ENCODE results near the gene ACSBG1.

The ACSBG1 gene

GRCh38 chr15:78139578-78139977 is 94.8 kb downstream of the ACSBG1 start:
- Mint-ChIP-seq H3K27ac (no peak overlapping the region), H3K4me1 (ENCODE audit: low read depth) (no peaks in the 10 kb centered on the region), H3K27me3 (ENCODE audit: low read depth) (no peaks in the 10 kb centered on the region), H3K4me3 (no peak overlapping the region), H3K9me3 (no peaks in the 10 kb centered on the region), H3K36me3 (ENCODE audit: low read depth) (peaks cover 2% of the 10 kb centered on the region)

- H3K27me3 Mint-ChIP-seq (ENCODE audit: low read depth) = no peaks in the 10 kb centered on the region
- H3K36me3 Mint-ChIP-seq (ENCODE audit: low read depth) = peaks cover 3% of the 10 kb centered on the region
- peaks cover 17% of the 10 kb centered on the region for H3K4me1 Mint-ChIP-seq (ENCODE audit: low read depth)
- no peak overlapping the region for H3K4me3 Mint-ChIP-seq
- no peaks in the 10 kb centered on the region for H3K9me3 Mint-ChIP-seq
- H3K27ac Mint-ChIP-seq = peak overlapping the region; percentile 26
Observed at GRCh38 chr15:78133801-78134200, 100.6 kb downstream of the ACSBG1 start.

- Mint-ChIP-seq H3K36me3 (ENCODE audit: low read depth) (peaks cover 3% of the 10 kb centered on the region), H3K9me3 (no peaks in the 10 kb centered on the region), H3K27ac (peak within 1 kb of the TSS; percentile 76), H3K27me3 (ENCODE audit: low read depth) (no peaks in the 10 kb centered on the region), H3K4me3 (peak within 1 kb of the TSS; percentile 81), H3K4me1 (ENCODE audit: low read depth) (peaks cover 23% of the 10 kb centered on the region)
Observed at GRCh38 chr15:78131295-78132061, 102.9 kb downstream of the ACSBG1 start, which contains the start of gene CIB2. TSS of gene CIB2 (minus strand) at chr15:78131445. CDS start at chr15:78131215, 230 bp downstream.

GRCh38 chr15:78130466-78131294 is 103.7 kb downstream of the ACSBG1 start:
- Mint-ChIP-seq H3K27me3 (ENCODE audit: low read depth) (no peaks in the 10 kb centered on the region), H3K4me3 (peak overlapping the region; percentile 77), H3K36me3 (ENCODE audit: low read depth) (peaks cover 3% of the 10 kb centered on the region), H3K4me1 (ENCODE audit: low read depth) (peaks cover 23% of the 10 kb centered on the region), H3K9me3 (no peaks in the 10 kb centered on the region), H3K27ac (peak overlapping the region; percentile 68)

- Mint-ChIP-seq H3K36me3 (ENCODE audit: low read depth) (peaks cover 3% of the 10 kb centered on the region), H3K27ac (peak overlapping the region; percentile 23), H3K9me3 (no peaks in the 10 kb centered on the region), H3K4me3 (peak overlapping the region; percentile 77), H3K27me3 (ENCODE audit: low read depth) (no peaks in the 10 kb centered on the region), H3K4me1 (ENCODE audit: low read depth) (peaks cover 23% of the 10 kb centered on the region)
Observed at GRCh38 chr15:78129751-78130287, 104.5 kb downstream of the ACSBG1 start.

- H3K9me3 Mint-ChIP-seq = no peaks in the 10 kb centered on the region
- peaks cover 23% of the 10 kb centered on the region for H3K4me1 Mint-ChIP-seq (ENCODE audit: low read depth)
- no peak overlapping the region for H3K27ac Mint-ChIP-seq
- H3K27me3 Mint-ChIP-seq (ENCODE audit: low read depth) = no peaks in the 10 kb centered on the region
- H3K4me3 Mint-ChIP-seq = no peak overlapping the region
- peaks cover 3% of the 10 kb centered on the region for H3K36me3 Mint-ChIP-seq (ENCODE audit: low read depth)
Observed at GRCh38 chr15:78129077-78129750, 105.2 kb downstream of the ACSBG1 start.

GRCh38 chr15:78127882-78128281 is 106.5 kb downstream of the ACSBG1 start:
- H3K27ac Mint-ChIP-seq = peak overlapping the region; percentile 55

GRCh38 chr15:78125267-78125666 is 109.1 kb downstream of the ACSBG1 start:
- Mint-ChIP-seq H3K36me3 (ENCODE audit: low read depth) (no peaks in the 10 kb centered on the region), H3K27ac (no peak overlapping the region), H3K9me3 (no peaks in the 10 kb centered on the region), H3K4me3 (no peak overlapping the region), H3K27me3 (ENCODE audit: low read depth) (peaks cover 3% of the 10 kb centered on the region), H3K4me1 (ENCODE audit: low read depth) (peaks cover 6% of the 10 kb centered on the region)

More at GRCh38 chr15:78127882-78128281, 106.5 kb downstream of the ACSBG1 start:
- Mint-ChIP-seq H3K36me3 (ENCODE audit: low read depth) (peaks cover 1% of the 10 kb centered on the region), H3K9me3 (no peaks in the 10 kb centered on the region), H3K4me3 (no peak overlapping the region), H3K27me3 (ENCODE audit: low read depth) (no peaks in the 10 kb centered on the region), H3K4me1 (ENCODE audit: low read depth) (peaks cover 15% of the 10 kb centered on the region)

- Mint-ChIP-seq H3K4me3 (no peak overlapping the region), H3K9me3 (no peaks in the 10 kb centered on the region), H3K27me3 (ENCODE audit: low read depth) (peaks cover 8% of the 10 kb centered on the region), H3K4me1 (ENCODE audit: low read depth) (no peaks in the 10 kb centered on the region), H3K27ac (no peak overlapping the region), H3K36me3 (ENCODE audit: low read depth) (no peaks in the 10 kb centered on the region)
Observed at GRCh38 chr15:78120523-78120922, 113.8 kb downstream of the ACSBG1 start.
